Activated T-cell treated with anti-CD3 and anti-CD28 coated beads, Interleukin-2, amount 50 U/mL, for 72 hours (primary cell): ENCODE data around the gene NME8. TPM values are rescaled to one million over a fixed set of nuclear protein-coding genes. Genes with fewer than 3 reads are reported as not detected.

Experiments
- ATAC-seq, 2 donors: fragments of 150-1000 bp; cut with Tn5 transposase; replicated peaks in 1 of 2; 2 replicates each; pipeline ENCODE4 v1.10.0; 2021; ENCODE audit warnings: moderate library complexity in 2 of 2, mild to moderate bottlenecking in 1 of 2
- DNase-seq, 2 donors: peaks; one replicate each; pipeline ENCODE4 v3.0.0; 2021 to 2022; ENCODE audit warnings: mixed read lengths in 1 of 2
- H3K27ac Mint-ChIP-seq: one replicate; pipeline ENCODE4 v1.8.0; 2022; ENCODE audit warnings: mild to moderate bottlenecking, moderate library complexity, mixed read lengths
- H3K27me3 Mint-ChIP-seq: one replicate; pipeline ENCODE4 v1.8.0; 2022; ENCODE audit warnings: low read depth, mixed read lengths
- H3K36me3 Mint-ChIP-seq, 2 donors: one replicate each; pipeline ENCODE4 v1.8.0; 2022; ENCODE audit warnings: mixed read lengths in 2 of 2, mild to moderate bottlenecking in 1 of 2; ENCODE audit not compliant: insufficient read depth in 2 of 2
- H3K4me1 Mint-ChIP-seq: one replicate; pipeline ENCODE4 v1.8.0; 2022; ENCODE audit warnings: low read depth, mixed read lengths
- H3K4me3 Mint-ChIP-seq, 2 donors: one replicate each; pipeline ENCODE4 v1.8.0; 2022; ENCODE audit warnings: mild to moderate bottlenecking in 2 of 2, mixed read lengths in 2 of 2, moderate library complexity in 2 of 2
- H3K9me3 Mint-ChIP-seq, 2 donors: one replicate each; pipeline ENCODE4 v1.8.0; 2022; ENCODE audit warnings: mixed read lengths in 2 of 2
- total RNA-seq, 2 donors: library from RNA; stranded (reverse); gene quantifications; one replicate each; pipeline ENCODE4 v1.2.3, GENCODE V29; 2022

Gene NME8
- total RNA-seq, 2 donors from 2014 or later = not detected

DNA sequence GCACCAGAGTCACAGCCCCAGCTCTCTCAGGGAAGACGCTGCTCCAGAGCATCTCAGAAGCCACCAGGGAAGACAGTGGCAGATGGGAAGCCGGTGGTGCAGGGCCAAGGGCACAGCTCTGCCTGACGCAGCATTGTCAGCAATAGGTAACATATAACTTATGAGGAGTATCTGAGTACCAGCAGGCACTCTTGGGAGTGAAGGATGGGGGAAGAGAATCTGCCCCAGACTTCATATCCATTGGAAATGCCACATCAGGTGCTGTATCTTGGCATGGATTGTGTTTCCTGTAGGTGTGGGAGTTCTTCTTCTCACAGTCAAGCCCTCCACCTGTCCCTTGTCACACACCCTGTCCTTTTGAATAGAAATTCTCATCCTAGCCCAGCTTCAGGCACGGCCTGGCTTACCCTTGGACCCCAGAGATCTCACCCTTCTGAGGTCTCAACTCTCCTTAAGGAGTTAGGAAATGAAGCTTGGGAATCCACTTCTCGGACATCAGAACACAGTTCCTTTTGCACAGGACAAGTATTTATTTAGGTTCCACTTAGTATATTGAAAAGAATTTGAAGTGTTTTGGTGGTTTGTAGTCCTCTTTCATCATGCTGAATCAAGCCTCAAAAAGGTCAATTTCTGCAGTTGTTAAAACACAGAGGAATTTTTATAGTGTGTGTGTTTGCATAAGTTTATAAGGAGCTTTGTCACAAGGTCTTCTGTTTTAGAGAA lies 82.0 kb downstream of the NME8 start:
- no peak overlapping the region for H3K4me3 Mint-ChIP-seq
- ATAC-seq = no peak
- H3K36me3 Mint-ChIP-seq = no peaks in the 10 kb centered on the region
- no peaks in the 10 kb centered on the region for H3K27me3 Mint-ChIP-seq
- no peak overlapping the region for H3K27ac Mint-ChIP-seq
- no peaks in the 10 kb centered on the region for H3K9me3 Mint-ChIP-seq
- DNase-seq = no peak
- H3K4me1 Mint-ChIP-seq = no peaks in the 10 kb centered on the region

DNA sequence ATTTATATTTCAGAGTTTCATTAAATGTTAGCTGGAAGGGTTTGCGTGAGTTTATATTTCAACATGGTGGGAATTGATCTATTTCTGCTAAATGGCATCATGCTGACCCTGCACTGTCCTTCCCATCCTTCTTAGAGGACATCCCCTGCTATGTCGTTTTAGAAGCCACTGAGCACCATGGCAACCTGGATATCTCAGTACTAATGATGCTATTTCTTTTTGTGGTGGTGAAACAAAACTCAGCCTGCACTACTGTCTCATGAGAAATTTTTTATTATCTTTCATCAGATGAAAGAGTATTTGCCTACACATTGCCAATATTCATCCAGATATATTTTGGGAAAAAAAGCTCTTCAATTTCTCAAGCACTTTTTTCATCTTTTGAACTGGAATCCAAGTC lies 84.1 kb downstream of the NME8 start:
- no peaks in the 10 kb centered on the region for H3K36me3 Mint-ChIP-seq
- no peak for ATAC-seq
- no peak overlapping the region for H3K27ac Mint-ChIP-seq
- H3K9me3 Mint-ChIP-seq = no peaks in the 10 kb centered on the region
- DNase-seq = no peak
- no peaks in the 10 kb centered on the region for H3K4me1 Mint-ChIP-seq
- no peaks in the 10 kb centered on the region for H3K27me3 Mint-ChIP-seq
- no peak overlapping the region for H3K4me3 Mint-ChIP-seq

DNA sequence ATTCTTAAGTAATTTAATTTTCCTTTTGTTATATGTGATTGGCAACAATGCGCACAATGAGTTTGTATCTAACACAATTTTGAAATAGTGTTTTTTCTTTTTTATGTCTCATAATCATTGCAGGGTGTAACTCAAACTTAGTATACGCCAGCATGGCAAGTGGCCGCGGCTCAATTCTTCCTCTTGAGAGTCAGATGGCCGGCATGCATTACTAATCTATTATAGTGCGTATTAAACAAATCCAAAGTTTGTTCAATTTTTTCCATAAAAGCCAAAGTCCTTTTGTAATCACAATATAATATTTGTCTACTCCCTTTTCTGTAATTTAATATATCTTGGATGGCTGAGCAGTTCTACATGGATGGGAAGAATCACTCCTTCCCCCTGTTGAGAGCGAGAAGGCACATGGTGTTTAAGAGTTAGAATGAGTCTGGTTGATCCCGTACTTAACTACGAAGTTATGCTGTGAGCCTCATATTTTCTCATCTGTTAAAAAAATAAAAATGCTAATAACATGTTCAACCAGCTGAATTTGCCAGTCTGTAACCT lies 84.7 kb downstream of the NME8 start:
- H3K27ac Mint-ChIP-seq = no peak overlapping the region
- H3K9me3 Mint-ChIP-seq = no peaks in the 10 kb centered on the region
- ATAC-seq = no peak
- H3K4me1 Mint-ChIP-seq = no peaks in the 10 kb centered on the region
- no peak overlapping the region for H3K4me3 Mint-ChIP-seq
- DNase-seq = no peak
- no peaks in the 10 kb centered on the region for H3K36me3 Mint-ChIP-seq
- no peaks in the 10 kb centered on the region for H3K27me3 Mint-ChIP-seq

DNA sequence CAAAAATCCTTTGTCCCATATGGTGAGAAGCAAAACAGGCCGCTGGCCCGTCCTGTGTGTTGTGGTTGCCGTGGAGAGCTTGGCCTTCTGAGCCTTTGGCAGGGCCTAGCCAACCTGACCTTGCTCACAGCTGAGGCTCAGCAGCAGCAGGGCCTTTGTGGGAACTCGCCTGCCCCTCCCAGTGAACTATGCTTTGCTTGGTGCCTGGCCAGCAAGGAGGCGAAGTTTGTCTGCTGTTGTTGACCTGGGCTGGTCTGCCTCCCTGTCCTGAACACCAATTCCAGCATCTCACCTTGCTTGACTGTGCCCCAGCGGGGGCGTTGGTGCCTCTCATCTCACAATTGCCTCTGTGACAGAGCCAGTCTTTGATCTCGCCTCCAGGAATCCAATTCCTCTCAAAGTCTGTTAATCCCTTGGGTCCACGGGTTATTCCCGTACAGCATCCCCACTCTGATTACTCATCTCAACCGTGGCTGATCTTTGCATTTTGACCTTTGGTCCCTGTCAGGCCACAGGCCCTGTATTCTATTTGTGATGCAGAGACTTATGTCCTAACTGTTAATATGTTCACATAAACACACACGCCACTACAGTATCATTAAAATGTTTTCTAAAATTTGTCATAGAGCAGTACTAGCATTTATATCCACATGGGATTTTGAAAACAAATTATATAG lies 94.7 kb downstream of the NME8 start:
- Mint-ChIP-seq H3K9me3 (peaks cover 0 to 3% of the 10 kb centered on the region in 2 donors), H3K27ac (no peak overlapping the region), H3K4me3 (no peak overlapping the region), H3K36me3 (no peaks in the 10 kb centered on the region), H3K27me3 (no peaks in the 10 kb centered on the region), H3K4me1 (no peaks in the 10 kb centered on the region)
- DNase-seq (no peak), ATAC-seq (no peak)

DNA sequence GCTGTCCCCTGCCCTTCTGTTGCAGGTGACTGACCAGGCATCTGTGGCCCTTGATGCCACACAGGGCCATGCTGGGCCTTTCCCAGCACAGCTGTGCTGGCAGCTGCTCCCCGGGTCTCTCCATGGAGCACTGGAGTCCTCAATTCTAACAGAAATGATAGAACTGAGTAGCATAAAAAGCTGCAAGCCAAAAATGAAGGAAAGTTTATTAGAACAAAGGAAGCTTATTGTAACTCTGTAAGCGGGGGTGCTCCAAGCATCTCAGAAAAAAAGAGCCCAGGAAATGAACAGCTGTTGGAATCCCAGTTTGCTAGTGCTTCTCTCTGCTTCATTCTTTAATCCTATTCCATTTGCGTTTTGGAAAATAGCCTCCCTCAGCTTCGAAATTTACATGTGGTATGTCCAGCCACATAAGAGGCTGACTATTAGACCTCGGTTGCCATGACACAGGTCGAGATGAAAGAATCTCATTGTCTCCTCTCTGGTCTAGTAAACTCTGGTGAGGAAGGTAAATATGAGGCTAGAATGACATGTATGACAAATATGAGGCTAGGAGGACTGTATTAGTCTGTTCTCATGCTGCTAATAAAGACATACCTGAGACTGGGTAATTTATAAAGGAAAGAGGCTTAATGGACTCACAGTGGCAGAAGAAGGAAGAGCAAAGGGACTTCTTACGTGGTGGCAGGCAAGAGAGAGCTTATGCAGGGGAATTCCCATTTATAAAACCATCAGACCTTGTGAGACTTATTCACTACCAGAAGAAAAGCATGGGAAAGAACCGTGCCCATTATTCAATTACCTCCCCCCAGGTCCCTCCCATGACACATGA lies 95.7 kb downstream of the NME8 start:
- no peak for DNase-seq
- H3K36me3 Mint-ChIP-seq = no peaks in the 10 kb centered on the region
- no peaks in the 10 kb centered on the region for H3K27me3 Mint-ChIP-seq
- no peaks in the 10 kb centered on the region for H3K4me1 Mint-ChIP-seq
- H3K27ac Mint-ChIP-seq = no peak overlapping the region
- no peak overlapping the region for H3K4me3 Mint-ChIP-seq
- no peak for ATAC-seq
- H3K9me3 Mint-ChIP-seq = peaks cover 0 to 3% of the 10 kb centered on the region in 2 donors

DNA sequence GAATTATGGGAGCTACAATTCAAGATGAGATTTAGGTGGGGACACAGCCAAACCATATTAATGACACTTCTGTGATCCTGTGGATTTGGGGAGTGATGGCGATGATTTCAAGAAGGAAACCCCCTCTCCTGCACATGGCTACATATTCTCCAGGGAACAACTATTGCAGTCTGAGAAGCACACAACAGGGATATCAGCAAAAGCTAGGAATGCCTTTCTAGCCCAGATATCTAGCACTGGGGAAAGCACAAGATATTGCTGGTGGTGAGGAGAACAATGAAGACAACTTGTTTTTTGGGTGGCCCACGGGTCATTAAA lies 96.3 kb downstream of the NME8 start:
- DNase-seq = no peak
- no peaks in the 10 kb centered on the region for H3K4me1 Mint-ChIP-seq
- no peaks in the 10 kb centered on the region for H3K27me3 Mint-ChIP-seq
- no peaks in the 10 kb centered on the region for H3K36me3 Mint-ChIP-seq
- no peak overlapping the region for H3K27ac Mint-ChIP-seq
- no peak overlapping the region for H3K4me3 Mint-ChIP-seq
- peaks cover 0 to 3% of the 10 kb centered on the region in 2 donors for H3K9me3 Mint-ChIP-seq
- no peak for ATAC-seq

DNA sequence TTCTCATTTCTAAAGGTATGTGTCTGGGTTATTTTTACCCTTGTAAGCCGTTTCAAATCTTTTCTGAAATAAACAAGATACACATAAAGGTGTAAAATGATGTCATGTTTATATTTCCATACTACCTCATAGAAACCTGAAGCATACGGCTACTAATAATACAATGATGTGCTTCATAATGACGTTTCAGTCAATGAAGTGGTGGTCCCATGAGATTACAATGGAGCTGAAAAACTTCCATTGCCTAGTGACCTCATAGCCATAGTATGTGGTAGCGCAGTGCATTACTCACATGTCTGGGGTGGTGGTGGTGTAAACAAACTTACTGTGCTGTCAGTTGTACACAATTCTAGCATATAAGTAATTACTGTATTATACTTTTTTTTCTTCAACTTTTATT lies 96.9 kb downstream of the NME8 start:
- H3K36me3 Mint-ChIP-seq = no peaks in the 10 kb centered on the region
- DNase-seq (no peak), ATAC-seq (no peak)
- no peak overlapping the region for H3K4me3 Mint-ChIP-seq
- no peak overlapping the region for H3K27ac Mint-ChIP-seq
- peaks cover 0 to 3% of the 10 kb centered on the region in 2 donors for H3K9me3 Mint-ChIP-seq
- no peaks in the 10 kb centered on the region for H3K4me1 Mint-ChIP-seq
- H3K27me3 Mint-ChIP-seq = no peaks in the 10 kb centered on the region

DNA sequence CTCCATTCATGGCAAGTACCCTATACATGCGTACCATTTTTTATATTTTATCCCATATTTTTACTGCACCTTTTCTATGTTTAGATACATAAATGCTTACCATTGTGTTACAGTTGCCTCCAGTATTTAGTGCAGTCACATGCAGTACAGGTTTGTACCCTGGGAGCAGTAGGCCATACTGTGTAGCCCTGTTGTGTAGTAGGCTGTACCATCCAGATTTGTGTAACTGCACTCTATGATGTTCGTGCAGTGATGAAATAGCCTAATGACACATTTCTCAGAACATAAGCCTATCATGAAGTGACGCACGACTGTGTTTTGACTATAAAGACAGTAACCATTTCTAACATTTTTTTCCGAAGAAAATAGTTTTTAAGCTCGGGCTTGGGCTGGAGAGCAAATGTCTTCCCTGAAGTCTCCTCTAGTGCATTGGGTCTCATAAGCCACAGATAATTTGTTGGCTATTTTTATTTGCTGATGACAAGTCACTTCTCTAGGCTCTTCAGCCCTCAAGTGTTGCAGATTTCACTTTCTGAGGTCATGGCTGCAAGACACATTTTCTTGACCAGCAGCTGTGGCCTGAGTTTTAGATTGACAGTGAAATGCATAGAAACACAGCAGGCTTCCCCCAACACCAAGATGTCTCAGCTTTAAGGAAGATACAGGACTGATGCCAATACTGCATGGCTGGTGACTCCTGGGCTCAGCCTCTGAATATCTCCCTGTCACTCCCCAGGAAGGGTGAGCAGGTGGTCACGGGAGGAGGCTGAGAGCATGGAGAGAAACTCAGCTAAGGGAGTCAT lies 98.9 kb downstream of the NME8 start:
- no peaks in the 10 kb centered on the region for H3K27me3 Mint-ChIP-seq
- no peak overlapping the region for H3K4me3 Mint-ChIP-seq
- no peaks in the 10 kb centered on the region for H3K4me1 Mint-ChIP-seq
- DNase-seq (no peak), ATAC-seq (no peak)
- H3K9me3 Mint-ChIP-seq = peaks cover 0 to 3% of the 10 kb centered on the region in 2 donors
- no peak overlapping the region for H3K27ac Mint-ChIP-seq
- H3K36me3 Mint-ChIP-seq = no peaks in the 10 kb centered on the region

DNA sequence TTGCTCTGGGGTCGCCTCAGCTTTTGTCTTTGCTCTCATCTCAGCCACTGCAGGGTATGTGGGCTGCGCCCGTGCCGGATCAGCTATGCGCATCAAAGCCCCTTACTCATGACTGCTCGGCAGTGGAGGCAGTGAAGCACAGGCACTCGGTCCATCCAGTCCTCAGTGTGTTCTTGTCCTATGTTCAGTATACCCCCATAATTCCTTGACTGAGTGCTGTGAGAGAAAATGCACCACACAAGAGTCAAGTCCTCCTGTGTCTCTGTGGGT lies 99.5 kb downstream of the NME8 start:
- peaks cover 0 to 3% of the 10 kb centered on the region in 2 donors for H3K9me3 Mint-ChIP-seq
- H3K27ac Mint-ChIP-seq = no peak overlapping the region
- DNase-seq (no peak), ATAC-seq (no peak)
- H3K27me3 Mint-ChIP-seq = no peaks in the 10 kb centered on the region
- no peak overlapping the region for H3K4me3 Mint-ChIP-seq
- H3K4me1 Mint-ChIP-seq = no peaks in the 10 kb centered on the region
- no peaks in the 10 kb centered on the region for H3K36me3 Mint-ChIP-seq

Other genes with a start within 250 kb of the NME8 start
- gene GPR141, start 164.8 kb upstream of the NME8 start, total RNA-seq = not detected
- not detected for gene SFRP4, start 68.2 kb downstream of the NME8 start, total RNA-seq
- gene EPDR1, start 72.0 kb downstream of the NME8 start, total RNA-seq = 1 to 10 TPM; 1.7 to 2.6 TPM